ENCODE data around the gene CEACAM7. TPM values are rescaled to one million over a fixed set of nuclear protein-coding genes. Genes with fewer than 3 reads are reported as not detected.
"Not testable (repeated sequence)": the region's sequence is repeated elsewhere in the genome, so short reads cannot be mapped to it uniquely, and the experiment has no call there.

The CEACAM7 gene
- total RNA-seq, 2 donors from 2014 or later: not detected

- Histone ChIP-seq H3K4me1 (ENCODE audit: control insufficient read depth in 1 of 2, low read depth in 2 of 2) (no peaks in the 10 kb centered on the region), H3K36me3 (no peaks in the 10 kb centered on the region), H3K27ac (no peak overlapping the region), H3K4me3 (no peak overlapping the region), H3K9me3 (peaks cover 7% of the 10 kb centered on the region), H3K27me3 (replicated peaks; ENCODE audit: insufficient read depth) (no peaks in the 10 kb centered on the region)
- DNase-seq (ENCODE audit: low spot score): no peak
- no peak for ATAC-seq (ENCODE audit: insufficient number of reproducible peaks, low FRiP score, low read depth)
- TF ChIP-seq, protein P1, sequence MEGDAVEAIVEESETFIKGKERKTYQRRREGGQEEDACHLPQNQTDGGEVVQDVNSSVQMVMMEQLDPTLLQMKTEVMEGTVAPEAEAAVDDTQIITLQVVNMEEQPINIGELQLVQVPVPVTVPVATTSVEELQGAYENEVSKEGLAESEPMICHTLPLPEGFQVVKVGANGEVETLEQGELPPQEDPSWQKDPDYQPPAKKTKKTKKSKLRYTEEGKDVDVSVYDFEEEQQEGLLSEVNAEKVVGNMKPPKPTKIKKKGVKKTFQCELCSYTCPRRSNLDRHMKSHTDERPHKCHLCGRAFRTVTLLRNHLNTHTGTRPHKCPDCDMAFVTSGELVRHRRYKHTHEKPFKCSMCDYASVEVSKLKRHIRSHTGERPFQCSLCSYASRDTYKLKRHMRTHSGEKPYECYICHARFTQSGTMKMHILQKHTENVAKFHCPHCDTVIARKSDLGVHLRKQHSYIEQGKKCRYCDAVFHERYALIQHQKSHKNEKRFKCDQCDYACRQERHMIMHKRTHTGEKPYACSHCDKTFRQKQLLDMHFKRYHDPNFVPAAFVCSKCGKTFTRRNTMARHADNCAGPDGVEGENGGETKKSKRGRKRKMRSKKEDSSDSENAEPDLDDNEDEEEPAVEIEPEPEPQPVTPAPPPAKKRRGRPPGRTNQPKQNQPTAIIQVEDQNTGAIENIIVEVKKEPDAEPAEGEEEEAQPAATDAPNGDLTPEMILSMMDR (IDR thresholded peaks at IDR 0.05): no peak
Observed at GRCh38 chr19:41670755-41671154, 17.3 kb downstream of the CEACAM7 start.

GRCh38 chr19:41668315-41668714 is 19.8 kb downstream of the CEACAM7 start:
- ATAC-seq (ENCODE audit: insufficient number of reproducible peaks, low FRiP score, low read depth) (no peak), DNase-seq (ENCODE audit: low spot score) (no peak)
- H3K4me3 ChIP-seq: no peak overlapping the region
- H3K4me1 ChIP-seq (ENCODE audit: control insufficient read depth in 1 of 2, low read depth in 2 of 2): no peaks in the 10 kb centered on the region
- H3K27ac ChIP-seq: no peak overlapping the region
- no peaks in the 10 kb centered on the region for H3K36me3 ChIP-seq
- no peaks in the 10 kb centered on the region for H3K27me3 ChIP-seq (replicated peaks; ENCODE audit: insufficient read depth)
- peaks cover 13% of the 10 kb centered on the region for H3K9me3 ChIP-seq
- TF ChIP-seq, protein P1 (IDR thresholded peaks at IDR 0.05): no peak

DNA sequence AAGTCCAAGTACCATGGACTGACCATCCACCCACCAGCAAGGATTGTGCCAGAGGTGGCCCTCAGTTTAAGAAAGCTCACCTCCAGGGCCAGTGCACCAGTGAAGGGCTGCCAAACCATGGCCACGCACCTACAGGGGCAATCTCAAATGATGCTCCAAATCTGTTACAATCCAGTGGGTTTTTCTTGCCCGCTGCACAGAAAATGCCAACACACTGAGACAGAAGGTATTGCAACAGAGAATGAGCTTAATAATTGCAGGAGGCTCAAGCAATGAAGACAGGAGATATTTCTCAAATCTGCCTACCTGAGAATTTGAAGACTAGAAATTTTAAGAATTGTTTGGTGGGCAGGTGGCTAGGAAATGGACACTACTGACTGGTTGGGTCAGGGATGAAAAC is 22.0 kb downstream of the CEACAM7 start:
- Histone ChIP-seq H3K27me3 (replicated peaks; ENCODE audit: insufficient read depth) (no peaks in the 10 kb centered on the region), H3K4me1 (ENCODE audit: control insufficient read depth in 1 of 2, low read depth in 2 of 2) (no peaks in the 10 kb centered on the region), H3K4me3 (no peak overlapping the region), H3K27ac (no peak overlapping the region), H3K36me3 (no peaks in the 10 kb centered on the region), H3K9me3 (peaks cover 13% of the 10 kb centered on the region)
- TF ChIP-seq, protein P1 (IDR thresholded peaks at IDR 0.05): no peak
- DNase-seq (ENCODE audit: low spot score) (no peak), ATAC-seq (ENCODE audit: insufficient number of reproducible peaks, low FRiP score, low read depth) (no peak)

GRCh38 chr19:41657157-41657556 is 30.9 kb downstream of the CEACAM7 start:
- Histone ChIP-seq H3K27me3 (replicated peaks; ENCODE audit: insufficient read depth) (no peaks in the 10 kb centered on the region), H3K27ac (no peak overlapping the region), H3K4me3 (no peak overlapping the region), H3K9me3 (no peaks in the 10 kb centered on the region), H3K4me1 (ENCODE audit: control insufficient read depth in 1 of 2, low read depth in 2 of 2) (no peaks in the 10 kb centered on the region), H3K36me3 (no peaks in the 10 kb centered on the region)
- TF ChIP-seq, protein P1 (IDR thresholded peaks at IDR 0.05): no peak
- DNase-seq (ENCODE audit: low spot score) (no peak), ATAC-seq (ENCODE audit: insufficient number of reproducible peaks, low FRiP score, low read depth) (no peak)

- not testable (repeated sequence) for ATAC-seq (ENCODE audit: insufficient number of reproducible peaks, low FRiP score, low read depth); DNase-seq (ENCODE audit: low spot score); H3K4me3 ChIP-seq; H3K27me3 ChIP-seq (replicated peaks; ENCODE audit: insufficient read depth); H3K4me1 ChIP-seq (ENCODE audit: control insufficient read depth in 1 of 2, low read depth in 2 of 2); H3K27ac ChIP-seq; H3K36me3 ChIP-seq; H3K9me3 ChIP-seq
Observed at GRCh38 chr19:41656756-41657155, 31.3 kb downstream of the CEACAM7 start.

GRCh38 chr19:41652250-41652649 is 35.8 kb downstream of the CEACAM7 start:
- Histone ChIP-seq H3K27me3 (replicated peaks; ENCODE audit: insufficient read depth) (no peaks in the 10 kb centered on the region), H3K36me3 (no peaks in the 10 kb centered on the region), H3K9me3 (no peaks in the 10 kb centered on the region), H3K4me1 (ENCODE audit: control insufficient read depth in 1 of 2, low read depth in 2 of 2) (no peaks in the 10 kb centered on the region), H3K27ac (no peak overlapping the region), H3K4me3 (no peak overlapping the region)
- ATAC-seq (ENCODE audit: insufficient number of reproducible peaks, low FRiP score, low read depth) (no peak), DNase-seq (ENCODE audit: low spot score) (no peak)
- TF ChIP-seq, protein P1 (IDR thresholded peaks at IDR 0.05): no peak
